Neural cell (in vitro differentiated cells): ENCODE measurements around the gene TXNDC11.
"Not testable (repeated sequence)": the region's sequence is repeated elsewhere in the genome, so short reads cannot be mapped to it uniquely, and the experiment has no call there.

Experiments used
- CTCF ChIP-seq: fragments of 450-650 bp; IDR thresholded peaks from 2 replicates; pipeline ENCODE4 v1.5.1; 2014; ENCODE audit warnings: antibody characterized with exemption, mild to moderate bottlenecking, moderate library complexity; ENCODE audit not compliant: poor library complexity, severe bottlenecking
- EP300 ChIP-seq: fragments of 450-650 bp; conservative IDR thresholded peaks from 2 replicates; pipeline ENCODE4 v1.6.1; 2014; ENCODE audit warnings: antibody characterized with exemption, mild to moderate bottlenecking, moderate library complexity; ENCODE audit not compliant: poor library complexity, severe bottlenecking
- EZH2 ChIP-seq: fragments of 200-600, 300-800 bp; shearing (Covaris generic), sonication (generic); IDR thresholded peaks from 2 replicates; pipeline ENCODE4 v1.6.1; 2014; ENCODE audit warnings: antibody characterized with exemption, low read length, borderline replicate concordance, mild to moderate bottlenecking; ENCODE audit not compliant: insufficient read depth, poor library complexity, severe bottlenecking
- REST ChIP-seq: IDR thresholded peaks from 2 replicates; pipeline ENCODE4 v1.6.1; 2012; ENCODE audit warnings: borderline replicate concordance
- SMC3 ChIP-seq: fragments of 450-650 bp; conservative IDR thresholded peaks from 2 replicates; pipeline ENCODE4 v1.6.1; 2014; ENCODE audit warnings: antibody characterized with exemption, mild to moderate bottlenecking, moderate library complexity; ENCODE audit not compliant: poor library complexity

GRCh38 chr16:11784381-11784780 is 41.7 kb upstream of the TXNDC11 start:
- not testable (repeated sequence) for TF ChIP-seq EZH2, CTCF, EP300, REST, SMC3
